GM20000 (cell line): Measurements from ENCODE around the gene CCT6A.
"Not testable (repeated sequence)": the region's sequence is repeated elsewhere in the genome, so short reads cannot be mapped to it uniquely, and the experiment has no call there.

ENCODE experiments used
- DNase-seq: peaks from one replicate; pipeline ENCODE4 v3.0.0; 2012; ENCODE audit warnings: low spot score
- TF ChIP-seq, protein P1 (sequence below): IDR thresholded peaks from 2 replicates; pipeline ENCODE4 v1.5.1; 2012; ENCODE audit warnings: mild to moderate bottlenecking, control low read depth; ENCODE audit errors: extremely low read depth, missing control alignments

CCT6A gene

GRCh38 chr7:56046721-56047445 lies 4.7 kb upstream of the CCT6A start:
- DNase-seq = no peak
- TF ChIP-seq, protein P1, sequence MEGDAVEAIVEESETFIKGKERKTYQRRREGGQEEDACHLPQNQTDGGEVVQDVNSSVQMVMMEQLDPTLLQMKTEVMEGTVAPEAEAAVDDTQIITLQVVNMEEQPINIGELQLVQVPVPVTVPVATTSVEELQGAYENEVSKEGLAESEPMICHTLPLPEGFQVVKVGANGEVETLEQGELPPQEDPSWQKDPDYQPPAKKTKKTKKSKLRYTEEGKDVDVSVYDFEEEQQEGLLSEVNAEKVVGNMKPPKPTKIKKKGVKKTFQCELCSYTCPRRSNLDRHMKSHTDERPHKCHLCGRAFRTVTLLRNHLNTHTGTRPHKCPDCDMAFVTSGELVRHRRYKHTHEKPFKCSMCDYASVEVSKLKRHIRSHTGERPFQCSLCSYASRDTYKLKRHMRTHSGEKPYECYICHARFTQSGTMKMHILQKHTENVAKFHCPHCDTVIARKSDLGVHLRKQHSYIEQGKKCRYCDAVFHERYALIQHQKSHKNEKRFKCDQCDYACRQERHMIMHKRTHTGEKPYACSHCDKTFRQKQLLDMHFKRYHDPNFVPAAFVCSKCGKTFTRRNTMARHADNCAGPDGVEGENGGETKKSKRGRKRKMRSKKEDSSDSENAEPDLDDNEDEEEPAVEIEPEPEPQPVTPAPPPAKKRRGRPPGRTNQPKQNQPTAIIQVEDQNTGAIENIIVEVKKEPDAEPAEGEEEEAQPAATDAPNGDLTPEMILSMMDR = no peak

DNA sequence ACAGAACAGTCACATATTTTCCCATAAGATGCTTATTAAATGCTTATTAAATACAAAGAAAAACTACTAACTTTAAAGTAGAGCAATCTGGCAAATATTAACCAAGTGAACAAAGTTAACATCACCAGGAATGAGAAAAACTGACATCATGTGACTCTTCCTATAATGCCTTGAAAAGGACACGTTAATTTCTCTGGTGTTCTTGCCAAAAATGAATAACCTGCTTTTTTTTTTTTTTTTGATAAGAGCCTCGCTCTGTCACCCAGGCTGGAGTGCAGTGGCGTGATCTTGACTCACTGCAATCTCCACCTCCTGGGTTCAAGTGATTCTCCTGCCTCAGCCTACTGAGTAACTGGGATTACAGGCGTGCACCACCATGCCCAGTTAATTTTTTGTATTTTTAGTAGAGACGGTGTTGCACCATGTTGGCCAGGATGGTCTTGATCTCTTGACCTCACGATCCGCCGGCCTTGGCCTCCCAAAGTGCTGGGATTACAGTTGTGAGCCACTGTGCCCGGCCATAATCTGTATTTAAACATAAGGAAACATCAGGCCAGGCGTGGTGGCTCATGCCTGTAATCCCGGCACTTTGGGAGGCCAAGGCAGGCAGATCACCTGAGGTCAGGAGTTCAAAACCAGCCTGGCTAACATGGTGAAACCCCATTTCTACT lies 4.0 kb upstream of the CCT6A start:
- not testable (repeated sequence) for DNase-seq

DNA sequence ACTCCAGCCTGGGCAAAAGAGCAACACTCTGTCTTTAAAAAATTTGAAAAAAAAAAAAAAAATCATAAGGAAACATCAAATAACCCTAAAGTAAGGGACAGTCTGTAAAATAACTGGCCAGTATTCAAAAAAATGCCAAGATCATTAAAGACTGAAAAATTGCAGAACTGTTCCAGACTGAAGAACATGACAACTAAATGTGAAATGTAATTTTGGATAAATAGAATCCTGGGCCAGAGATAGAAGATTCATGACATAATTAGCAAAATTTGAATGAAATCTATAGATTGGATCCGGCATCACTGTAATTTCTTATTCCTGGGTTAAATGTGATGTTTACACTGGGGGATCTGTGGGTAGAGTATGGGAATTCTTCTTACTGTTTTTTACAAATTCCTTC lies 3.3 kb upstream of the CCT6A start:
- DNase-seq = no peak
- TF ChIP-seq, protein P1 = no peak

DNA sequence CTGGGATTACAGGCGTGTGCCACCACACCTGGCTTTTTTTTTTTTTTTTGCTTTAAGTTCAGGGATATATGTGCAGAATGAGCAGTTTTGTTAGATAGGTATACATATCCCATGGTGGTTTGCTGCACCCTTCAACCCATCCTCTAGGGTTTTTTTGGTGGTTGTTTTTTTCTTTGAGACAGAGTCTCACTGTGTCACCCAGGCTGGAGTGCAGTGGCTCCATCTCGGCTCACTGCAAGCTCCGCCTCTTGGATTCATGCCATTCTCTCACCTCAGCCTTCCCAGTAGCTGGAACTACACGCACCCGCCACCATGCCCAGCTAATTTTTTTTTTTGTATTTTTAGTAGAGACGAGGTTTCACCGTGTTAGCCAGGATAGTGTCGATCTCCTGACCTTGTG lies 2.8 kb upstream of the CCT6A start:
- not testable (repeated sequence) for DNase-seq

- no peak for DNase-seq
- TF ChIP-seq, protein P1 = no peak
These were observed 569 bp upstream of the CCT6A start for GRCh38 chr7:56051053-56051338.

DNA sequence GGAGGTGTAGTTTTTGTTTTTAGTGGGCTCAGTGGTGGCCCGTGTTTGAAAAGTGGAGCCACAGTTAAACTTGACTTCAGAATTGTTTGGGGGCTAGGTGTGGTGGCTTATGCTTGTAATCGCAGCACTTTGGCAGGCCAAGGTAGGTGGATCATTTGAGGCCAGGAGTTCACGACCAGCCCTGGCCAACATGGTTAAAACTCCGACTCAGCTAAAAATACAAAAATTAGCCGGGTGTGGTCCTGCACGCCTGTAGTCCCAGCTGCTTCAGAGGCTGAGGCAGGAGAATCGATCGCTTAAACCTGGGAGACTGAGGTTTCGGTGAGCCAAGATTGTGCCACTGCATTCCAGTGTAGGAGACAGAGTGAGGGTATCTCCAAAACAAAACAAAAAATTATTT lies 1.8 kb downstream of the CCT6A start:
- TF ChIP-seq, protein P1 = no peak
- DNase-seq = no peak

DNA sequence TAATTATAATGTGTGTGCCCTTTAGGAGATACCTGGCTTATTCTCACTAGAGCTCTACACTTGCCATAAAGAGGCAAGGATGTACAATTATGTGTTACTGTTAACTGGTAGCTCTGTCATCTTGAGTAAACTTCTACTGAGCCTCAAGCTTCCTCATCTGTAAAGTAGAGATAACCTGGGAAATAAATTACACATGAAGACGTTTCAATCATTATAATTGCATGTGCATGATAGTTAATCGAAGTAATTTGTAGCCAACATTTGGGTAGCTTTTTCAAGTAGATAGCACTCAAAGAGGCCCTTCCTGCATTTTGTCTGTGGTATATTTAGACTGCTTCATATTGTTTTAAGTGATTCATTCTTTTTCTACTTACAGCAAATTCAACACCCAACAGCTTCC lies 2.4 kb downstream of the CCT6A start:
- TF ChIP-seq, protein P1 = no peak
- DNase-seq = no peak

- TF ChIP-seq, protein P1 = no peak
- no peak for DNase-seq
These were observed 10.8 kb downstream of the CCT6A start for GRCh38 chr7:56062382-56062781.
